K562 (cell line): Measurements from ENCODE around the gene COMMD1. TPM values are rescaled to one million over a fixed set of nuclear protein-coding genes. Genes with fewer than 3 reads are reported as not detected.
"Not testable (repeated sequence)": the region's sequence is repeated elsewhere in the genome, so short reads cannot be mapped to it uniquely, and the experiment has no call there.

ENCODE experiments used
- ATAC-seq: fragments of 200-7000 bp; cut with Tn5 transposase; 3 replicates; pipeline ENCODE4 v1.9.1; 2020; ENCODE audit warnings: moderate library complexity
- BruUV-seq: library from RNA; stranded (reverse); fragments of 400-500 nt; replicated peaks from 2 replicates; lab custom pipeline; 2021; lab: Mats Ljungman, UMichigan
- CTCF ChIA-PET: fragments of 300-600 bp; formaldehyde crosslinking; extraction: SDS; loops from one replicate; lab custom pipeline; 2021; ENCODE audit warnings: low intra/inter-chr PET ratio; lab: Yijun Ruan, JAX
- POLR2A ChIA-PET: fragments of 300-600, 350-650 bp; sonication (Branson Sonifier 250); formaldehyde crosslinking; extraction: SDS; loops from one replicate; lab custom pipeline; 2021; ENCODE audit warnings: antibody characterized with exemption, inconsistent platforms; lab: Yijun Ruan, JAX
- DNase-seq, 4 experiments: peaks; one replicate each; pipeline versions ENCODE4 v3.0.0 to v3.0.0-alpha.2; 2011 to 2018; ENCODE audit warnings: low spot score in 3 of 4, mixed read lengths in 3 of 4; ENCODE audit errors: extremely low read depth in 1 of 4
- FAIRE-seq: peaks from 2 replicates; lab custom pipeline; 2011; peaks lifted over from hg19 to GRCh38; lab: Jason Lieb, UNC
- H2AFZ ChIP-seq: 2 replicates; pipeline ENCODE4 v1.6.0; 2011; ENCODE audit warnings: low read depth, low read length, control low read depth, inconsistent platforms
- H3K27ac ChIP-seq: fragments of 200-600 bp; 3 replicates; pipeline ENCODE4 v1.8.0; 2011; ENCODE audit warnings: low read depth, mild to moderate bottlenecking, control low read depth, inconsistent platforms, low read length, moderate library complexity, mixed read lengths; ENCODE audit errors: extremely low read depth
- H3K27me3 ChIP-seq, 2 experiments: fragments of 300-600 bp in 1 of 2; 2 replicates in 1 of 2; 3 replicates in 1 of 2; pipeline versions ENCODE4 v1.6.0 to v1.8.0; 2011; ENCODE audit warnings: inconsistent platforms in 2 of 2, low read length in 2 of 2, mild to moderate bottlenecking in 1 of 2, mixed read lengths in 1 of 2, moderate library complexity in 1 of 2; ENCODE audit not compliant: control insufficient read depth in 2 of 2, insufficient read depth in 2 of 2
- H3K36me3 ChIP-seq: fragments of 300-600 bp; 3 replicates; pipeline ENCODE4 v1.8.0; 2011; ENCODE audit warnings: mild to moderate bottlenecking, low read length, inconsistent platforms; ENCODE audit not compliant: control insufficient read depth, insufficient read depth
- H3K4me1 ChIP-seq, 2 experiments: fragments of 200-600 bp in 1 of 2; replicated peaks in 1 of 2; 2 replicates in 1 of 2; 3 replicates in 1 of 2; pipeline versions ENCODE4 v1.5.1 to v1.8.0; 2011; ENCODE audit warnings: inconsistent platforms in 2 of 2, low read length in 2 of 2, mild to moderate bottlenecking in 1 of 2, mixed read lengths in 1 of 2, moderate library complexity in 1 of 2; ENCODE audit not compliant: control insufficient read depth in 2 of 2, insufficient read depth in 2 of 2
- H3K4me2 ChIP-seq: 2 replicates; pipeline ENCODE4 v1.6.1; 2011; ENCODE audit warnings: low read length, control low read depth, inconsistent platforms, mixed read lengths; ENCODE audit not compliant: insufficient read depth
- H3K4me3 ChIP-seq: fragments of 200-600 bp; sonication (generic), shearing (Covaris generic); 2 replicates; pipeline ENCODE4 v1.5.1; 2016; ENCODE audit warnings: control low read depth, inconsistent platforms
- H3K79me2 ChIP-seq: fragments of 200-600 bp; 3 replicates; pipeline ENCODE4 v1.8.0; 2011; ENCODE audit warnings: low read length, inconsistent platforms; ENCODE audit not compliant: control insufficient read depth, insufficient read depth
- H3K9ac ChIP-seq, 2 experiments: 2 replicates each; pipeline versions ENCODE4 v1.6.0 to v1.6.1; 2011; ENCODE audit warnings: low read depth in 2 of 2, low read length in 2 of 2, control low read depth in 1 of 2, inconsistent platforms in 1 of 2, mild to moderate bottlenecking in 1 of 2, mixed read lengths in 1 of 2; ENCODE audit not compliant: insufficient read depth in 1 of 2
- H3K9me1 ChIP-seq: one replicate; pipeline ENCODE4 v1.6.0; 2011; ENCODE audit warnings: inconsistent platforms, mild to moderate bottlenecking, low read length, moderate library complexity; ENCODE audit not compliant: control insufficient read depth, insufficient read depth
- H3K9me3 ChIP-seq: replicated peaks from 2 replicates; pipeline ENCODE4 v1.5.1; 2011; ENCODE audit warnings: low read depth, low read length, inconsistent platforms; ENCODE audit not compliant: control insufficient read depth, insufficient read depth
- H4K20me1 ChIP-seq: replicated peaks from 2 replicates; pipeline ENCODE4 v1.6.1; 2011; ENCODE audit warnings: low read length, inconsistent platforms, mixed read lengths; ENCODE audit not compliant: control insufficient read depth, insufficient read depth
- TFE3 ChIP-seq: fragments of 450-650 bp; formaldehyde crosslinking; IDR thresholded peaks from 2 replicates; pipeline ENCODE4 v1.4.0; 2020; ENCODE audit warnings: mild to moderate bottlenecking, mixed read lengths
- TOE1 ChIP-seq, 2 experiments: fragments of 450-650 bp in 1 of 2; sonication (generic) in 1 of 2; formaldehyde crosslinking in 1 of 2; IDR thresholded peaks; 2 replicates each; pipeline versions ENCODE4 v1.7.1 to v1.8.0; 2016 to 2022; ENCODE audit warnings: borderline replicate concordance in 2 of 2, mild to moderate bottlenecking in 2 of 2, antibody characterized with exemption in 1 of 2, inconsistent platforms in 1 of 2, low read depth in 1 of 2, missing genetic modification reagents in 1 of 2, moderate library complexity in 1 of 2
- WGBS: fragments of 100-300 bp; shearing (Covaris generic); methylation state at CpG from one replicate; pipeline ENCODE4 v1.1.6; 2016; ENCODE audit warnings: low coverage, mixed read lengths; ENCODE audit not compliant: insufficient coverage; ENCODE audit errors: missing lambda C conversion rate; 5-methylcytosine and 5-hydroxymethylcytosine counted together
- in situ Hi-C: fragments of 300-500 bp; cut with MboI; formaldehyde crosslinking; loops from 4 replicates; pipeline ENCODE4 v1.15.0; 2018; ENCODE audit warnings: inconsistent platforms, mixed read lengths
- intact Hi-C: fragments of 100-400 bp; cut with micrococcal nuclease; formaldehyde crosslinking; loops from 2 replicates; pipeline ENCODE4 v1.14.2; 2022
- polyA plus RNA-seq, 8 experiments: library from polyadenylated mRNA; depleted of rRNA in 4 of 8; stranded (reverse) in 5 of 8; unstranded in 3 of 8; fragments of >200 nt; fragmentation: Nextera tagmentation in 2 of 8; fragmentation: Illumina TruSeq in 1 of 8; extraction: Ambion mirVana in 2 of 8; extraction: Trizol in 1 of 8; gene quantifications; 2 replicates each; pipeline versions ENCODE4 v1.2.1 to v1.2.3, GENCODE V29; 2011 to 2014; ENCODE audit warnings: inconsistent platforms in 1 of 8, missing spikeins in 1 of 8
- total RNA-seq, 7 experiments: library from RNA; depleted of rRNA in 6 of 7; stranded (reverse); fragments of >200 nt in 6 of 7; fragmentation: Illumina TruSeq in 2 of 7; extraction: Trizol in 2 of 7; gene quantifications; 2 replicates each; pipeline versions ENCODE4 v1.2.1 to v1.2.3, GENCODE V29; 2011 to 2021; ENCODE audit warnings: low replicate concordance in 1 of 7

Gene COMMD1
- total and polyA plus RNA-seq, 9 of the 15 experiments (the other 6 are each of a cell fraction or from before 2014, with no cell fraction given) = 14.4 to 77.0 (median 21.4) TPM

- H4K20me1 ChIP-seq; ATAC-seq; H3K9ac ChIP-seq; H3K4me2 ChIP-seq; H3K4me3 ChIP-seq; in situ Hi-C loops; H3K4me1 ChIP-seq; H3K9me1 ChIP-seq; H3K79me2 ChIP-seq; FAIRE-seq; intact Hi-C loops; DNase-seq; H3K27me3 ChIP-seq; H2AFZ ChIP-seq; H3K9me3 ChIP-seq; BruUV-seq; H3K27ac ChIP-seq; CTCF ChIA-PET; H3K36me3 ChIP-seq; TF ChIP-seq TOE1 (CRISPR knock-in tag; IDR thresholded peaks at IDR 0.05; ENCODE audit: borderline replicate concordance, low read depth): not testable (repeated sequence)
- TF ChIP-seq TFE3 (CRISPR knock-in tag) (peak; percentile 58), TOE1 (IDR thresholded peaks at IDR 0.05; ENCODE audit: borderline replicate concordance) (0 out of 2 replicates have a peak, but pooled peaks have one; percentile 20)
- 53% methylated on average over 9 of the region's 9 CpGs for WGBS
- POLR2A ChIA-PET = interaction anchor here (0.7 kb wide), 1 partner anchor 410 kb away, joined by 4 read pairs; no protein-coding TSS in a partner anchor
Measured at GRCh38 chr2:61954856-61955255, 49.4 kb downstream of the COMMD1 start.
